ENCODE results near the gene KLHDC3.

Gene KLHDC3

GRCh38 chr6:43052225-43052841 is 38.3 kb downstream of the KLHDC3 start:
- Histone ChIP-seq H3K36me3 (ENCODE audit: insufficient read depth, low read length) (peaks cover 44% of the 10 kb centered on the region), H3K4me1 (ENCODE audit: control insufficient read depth, insufficient read depth, low read length) (peaks cover 33% of the 10 kb centered on the region), H3K9ac (ENCODE audit: low read depth, low read length) (peak overlapping the region; percentile 97), H3K4me3 (ENCODE audit: low read length) (peak overlapping the region; percentile 80), H3K9me3 (replicated peaks; ENCODE audit: low read length) (no peaks in the 10 kb centered on the region), H3K4me2 (ENCODE audit: low read length) (peak overlapping the region; percentile 96), H3K27me3 (ENCODE audit: control insufficient read depth, insufficient read depth, low read length) (no peaks in the 10 kb centered on the region)

GRCh38 chr6:43052842-43053544 is 38.9 kb downstream of the KLHDC3 start:
- Histone ChIP-seq H3K4me2 (ENCODE audit: low read length) (peak overlapping the region; percentile 96), H3K9ac (ENCODE audit: low read depth, low read length) (peak overlapping the region; percentile 97), H3K9me3 (replicated peaks; ENCODE audit: low read length) (no peaks in the 10 kb centered on the region), H3K4me3 (ENCODE audit: low read length) (peak overlapping the region; percentile 80), H3K4me1 (ENCODE audit: control insufficient read depth, insufficient read depth, low read length) (peaks cover 34% of the 10 kb centered on the region), H3K36me3 (ENCODE audit: insufficient read depth, low read length) (peaks cover 42% of the 10 kb centered on the region), H3K27me3 (ENCODE audit: control insufficient read depth, insufficient read depth, low read length) (no peaks in the 10 kb centered on the region)

GRCh38 chr6:43053545-43054205 is 39.6 kb downstream of the KLHDC3 start, which contains the start of gene CUL7:
TSS of gene CUL7 (minus strand) at chr6:43053851. CDS start at chr6:43052788, 1,063 bp downstream.
- H3K4me1 ChIP-seq (ENCODE audit: control insufficient read depth, insufficient read depth, low read length) = peaks cover 41% of the 10 kb centered on the region
- H3K9me3 ChIP-seq (replicated peaks; ENCODE audit: low read length) = no peaks in the 10 kb centered on the region
- H3K36me3 ChIP-seq (ENCODE audit: insufficient read depth, low read length) = peaks cover 40% of the 10 kb centered on the region
- no peaks in the 10 kb centered on the region for H3K27me3 ChIP-seq (ENCODE audit: control insufficient read depth, insufficient read depth, low read length)
- H3K4me3 ChIP-seq (ENCODE audit: low read length) = peak within 1 kb of the TSS; percentile 80
- peak within 1 kb of the TSS; percentile 97 for H3K9ac ChIP-seq (ENCODE audit: low read depth, low read length)
- peak within 1 kb of the TSS; percentile 96 for H3K4me2 ChIP-seq (ENCODE audit: low read length)

- Histone ChIP-seq H3K4me1 (ENCODE audit: control insufficient read depth, insufficient read depth, low read length) (peaks cover 41% of the 10 kb centered on the region), H3K4me3 (ENCODE audit: low read length) (peak overlapping the region; percentile 80)
Observed at GRCh38 chr6:43054206-43054943, 40.3 kb downstream of the KLHDC3 start.

GRCh38 chr6:43055966-43056365 is 41.9 kb downstream of the KLHDC3 start:
- H3K36me3 ChIP-seq (ENCODE audit: insufficient read depth, low read length) = peaks cover 22% of the 10 kb centered on the region

More at GRCh38 chr6:43054206-43054943, 40.3 kb downstream of the KLHDC3 start:
- Histone ChIP-seq H3K27me3 (ENCODE audit: control insufficient read depth, insufficient read depth, low read length) (no peaks in the 10 kb centered on the region), H3K4me2 (ENCODE audit: low read length) (peak overlapping the region; percentile 96), H3K9me3 (replicated peaks; ENCODE audit: low read length) (no peaks in the 10 kb centered on the region), H3K36me3 (ENCODE audit: insufficient read depth, low read length) (peaks cover 35% of the 10 kb centered on the region), H3K9ac (ENCODE audit: low read depth, low read length) (peak overlapping the region; percentile 97)

GRCh38 chr6:43058531-43058930 is 44.5 kb downstream of the KLHDC3 start:
- Histone ChIP-seq H3K4me2 (ENCODE audit: low read length) (peak overlapping the region; percentile 81), H3K4me3 (ENCODE audit: low read length) (peak overlapping the region; percentile 87), H3K9me3 (replicated peaks; ENCODE audit: low read length) (no peaks in the 10 kb centered on the region), H3K9ac (ENCODE audit: low read depth, low read length) (peak overlapping the region; percentile 91), H3K27me3 (ENCODE audit: control insufficient read depth, insufficient read depth, low read length) (no peaks in the 10 kb centered on the region), H3K36me3 (ENCODE audit: insufficient read depth, low read length) (peaks cover 16% of the 10 kb centered on the region), H3K4me1 (ENCODE audit: control insufficient read depth, insufficient read depth, low read length) (peaks cover 22% of the 10 kb centered on the region)

More at GRCh38 chr6:43055966-43056365, 41.9 kb downstream of the KLHDC3 start:
- Histone ChIP-seq H3K4me3 (ENCODE audit: low read length) (no peak overlapping the region), H3K27me3 (ENCODE audit: control insufficient read depth, insufficient read depth, low read length) (no peaks in the 10 kb centered on the region), H3K4me1 (ENCODE audit: control insufficient read depth, insufficient read depth, low read length) (peaks cover 43% of the 10 kb centered on the region), H3K9ac (ENCODE audit: low read depth, low read length) (no peak overlapping the region), H3K4me2 (ENCODE audit: low read length) (no peak overlapping the region), H3K9me3 (replicated peaks; ENCODE audit: low read length) (no peaks in the 10 kb centered on the region)

GRCh38 chr6:43059168-43060033 is 45.4 kb downstream of the KLHDC3 start, which contains the start of the genes KLC4 and MRPL2:
TSS of gene KLC4 (plus strand) at chr6:43059631. CDS start at chr6:43061336, 1,705 bp downstream.
TSS of gene MRPL2 (minus strand) at chr6:43059434. CDS start at chr6:43059381, 53 bp downstream.
- peaks cover 17% of the 10 kb centered on the region for H3K4me1 ChIP-seq (ENCODE audit: control insufficient read depth, insufficient read depth, low read length)
- peak within 1 kb of the TSS; percentile 97 for H3K4me2 ChIP-seq (ENCODE audit: low read length)
- H3K9ac ChIP-seq (ENCODE audit: low read depth, low read length) = peak within 1 kb of the TSS; percentile 91
- no peaks in the 10 kb centered on the region for H3K27me3 ChIP-seq (ENCODE audit: control insufficient read depth, insufficient read depth, low read length)
- peaks cover 16% of the 10 kb centered on the region for H3K36me3 ChIP-seq (ENCODE audit: insufficient read depth, low read length)
- no peaks in the 10 kb centered on the region for H3K9me3 ChIP-seq (replicated peaks; ENCODE audit: low read length)
- H3K4me3 ChIP-seq (ENCODE audit: low read length) = peak within 1 kb of the TSS; percentile 87

GRCh38 chr6:43060034-43060754 is 46.1 kb downstream of the KLHDC3 start:
- Histone ChIP-seq H3K9ac (ENCODE audit: low read depth, low read length) (peak overlapping the region; percentile 91), H3K4me1 (ENCODE audit: control insufficient read depth, insufficient read depth, low read length) (peaks cover 15% of the 10 kb centered on the region), H3K27me3 (ENCODE audit: control insufficient read depth, insufficient read depth, low read length) (no peaks in the 10 kb centered on the region), H3K9me3 (replicated peaks; ENCODE audit: low read length) (no peaks in the 10 kb centered on the region), H3K36me3 (ENCODE audit: insufficient read depth, low read length) (peaks cover 16% of the 10 kb centered on the region), H3K4me2 (ENCODE audit: low read length) (peak overlapping the region; percentile 97), H3K4me3 (ENCODE audit: low read length) (peak overlapping the region; percentile 87)

- Histone ChIP-seq H3K4me2 (ENCODE audit: low read length) (peak overlapping the region; percentile 97), H3K4me1 (ENCODE audit: control insufficient read depth, insufficient read depth, low read length) (peaks cover 15% of the 10 kb centered on the region), H3K27me3 (ENCODE audit: control insufficient read depth, insufficient read depth, low read length) (no peaks in the 10 kb centered on the region), H3K9me3 (replicated peaks; ENCODE audit: low read length) (no peaks in the 10 kb centered on the region), H3K36me3 (ENCODE audit: insufficient read depth, low read length) (peaks cover 11% of the 10 kb centered on the region), H3K4me3 (ENCODE audit: low read length) (no peak overlapping the region), H3K9ac (ENCODE audit: low read depth, low read length) (peak overlapping the region; percentile 91)
Observed at GRCh38 chr6:43060755-43061633, 46.9 kb downstream of the KLHDC3 start.

Measured in skeletal muscle satellite cell (primary cell).